HepG2 (cell line): Measurements from ENCODE around the gene GNPNAT1. TPM values are rescaled to one million over a fixed set of nuclear protein-coding genes. Genes with fewer than 3 reads are reported as not detected.

Experiments
- ATAC-seq: fragments of 200-7000 bp; cut with Tn5 transposase; 3 replicates; pipeline ENCODE4 v1.9.1; 2020; ENCODE audit warnings: mild to moderate bottlenecking, moderate library complexity
- Bru-seq: library from RNA; stranded (reverse); fragments of 400-500 nt; gene quantifications from one replicate; lab custom pipeline; 2021; lab: Mats Ljungman, UMichigan
- BruChase-seq, 2 experiments: library from RNA; stranded (reverse); fragments of 400-500 nt; gene quantifications; one replicate each; lab custom pipeline; 2021; lab: Mats Ljungman, UMichigan
- BruUV-seq: library from RNA; stranded (reverse); fragments of 400-500 nt; replicated peaks from 2 replicates; lab custom pipeline; 2021; lab: Mats Ljungman, UMichigan
- CTCF ChIA-PET: fragments of 300-600 bp; formaldehyde crosslinking; extraction: SDS; loops from one replicate; lab custom pipeline; 2021; ENCODE audit warnings: low total read pairs, inconsistent platforms, low intra/inter-chr PET ratio; lab: Yijun Ruan, JAX
- POLR2A ChIA-PET: fragments of 350-600 bp; sonication (Branson Sonifier 250); formaldehyde crosslinking; loops from one replicate; lab custom pipeline; 2020; ENCODE audit warnings: antibody characterized with exemption, inconsistent platforms; lab: Yijun Ruan, JAX
- DNase-seq: peaks from one replicate; pipeline ENCODE4 v3.0.0-alpha.2; 2015; ENCODE audit warnings: low spot score
- FAIRE-seq: peaks from 3 replicates; lab custom pipeline; 2011; peaks lifted over from hg19 to GRCh38; lab: Jason Lieb, UNC
- H2AFZ ChIP-seq: one replicate; pipeline ENCODE4 v1.6.1; 2011; ENCODE audit warnings: low read length, inconsistent platforms
- H3K27ac ChIP-seq: fragments of 300-600 bp; 3 replicates; pipeline ENCODE4 v1.8.0; 2011; ENCODE audit warnings: mixed run types, mild to moderate bottlenecking, mixed read lengths, low read length, inconsistent platforms; ENCODE audit not compliant: insufficient read depth; ENCODE audit errors: extremely low read length
- H3K27me3 ChIP-seq, 2 experiments: fragments of 200-600 bp in 1 of 2; 2 replicates in 1 of 2; 3 replicates in 1 of 2; pipeline versions ENCODE4 v1.6.0 to v1.8.0; 2011; ENCODE audit warnings: low read length in 2 of 2, mild to moderate bottlenecking in 2 of 2, moderate library complexity in 2 of 2, inconsistent platforms in 1 of 2; ENCODE audit not compliant: insufficient read depth in 2 of 2, control insufficient read depth in 1 of 2
- H3K36me3 ChIP-seq, 2 experiments: fragments of 200-600 bp in 1 of 2; replicated peaks in 1 of 2; 2 replicates in 1 of 2; 3 replicates in 1 of 2; pipeline versions ENCODE4 v1.5.1 to v1.8.0; 2011; ENCODE audit warnings: low read length in 2 of 2, inconsistent platforms in 1 of 2; ENCODE audit not compliant: insufficient read depth in 2 of 2, control insufficient read depth in 1 of 2
- H3K4me1 ChIP-seq: 2 replicates; pipeline ENCODE4 v1.5.1; 2012; ENCODE audit warnings: low read length, inconsistent platforms; ENCODE audit not compliant: insufficient read depth
- H3K4me2 ChIP-seq: 2 replicates; pipeline ENCODE4 v1.6.0; 2011; ENCODE audit warnings: low read depth, low read length, inconsistent platforms
- H3K4me3 ChIP-seq, 3 experiments: fragments of 200-600 bp in 1 of 3; sonication (generic), shearing (Covaris generic) in 1 of 3; replicated peaks in 1 of 3; 2 replicates each; pipeline ENCODE4 v1.5.1; 2011 to 2016; ENCODE audit warnings: low read length in 3 of 3, inconsistent platforms in 2 of 3, low read depth in 2 of 3, mild to moderate bottlenecking in 2 of 3, control low read depth in 1 of 3, mixed read lengths in 1 of 3; ENCODE audit not compliant: insufficient read depth in 1 of 3
- H3K79me2 ChIP-seq: one replicate; pipeline ENCODE4 v1.6.1; 2011; ENCODE audit warnings: low read length, inconsistent platforms; ENCODE audit not compliant: insufficient read depth
- H3K9ac ChIP-seq: 2 replicates; pipeline ENCODE4 v1.6.0; 2011; ENCODE audit warnings: mild to moderate bottlenecking, low read depth, low read length, inconsistent platforms; ENCODE audit not compliant: insufficient read depth
- H3K9me3 ChIP-seq: 2 replicates; pipeline ENCODE4 v1.5.1; 2012; ENCODE audit warnings: mild to moderate bottlenecking, low read length
- H4K20me1 ChIP-seq: 2 replicates; pipeline ENCODE4 v1.6.0; 2011; ENCODE audit warnings: inconsistent platforms, mild to moderate bottlenecking, low read length, moderate library complexity; ENCODE audit not compliant: insufficient read depth
- GTF2F1 ChIP-seq: fragments of 150-350 bp; IDR thresholded peaks from 2 replicates; pipeline ENCODE4 v1.6.1; 2014; ENCODE audit warnings: low read length
- HNRNPL ChIP-seq: fragments of 200-400 bp; formaldehyde crosslinking; IDR thresholded peaks from 2 replicates; pipeline ENCODE4 v1.6.1; 2017; ENCODE audit warnings: mild to moderate bottlenecking, low read depth, low read length
- IRX3 ChIP-seq: sonication (generic); formaldehyde crosslinking; IDR thresholded peaks from 2 replicates; pipeline ENCODE4 v1.8.1; 2023; ENCODE audit warnings: mild to moderate bottlenecking, low read depth, missing genetic modification reagents, borderline replicate concordance
- NFATC3 ChIP-seq: sonication (generic); formaldehyde crosslinking; IDR thresholded peaks from 2 replicates; pipeline ENCODE4 v1.5.1; 2020; ENCODE audit warnings: mild to moderate bottlenecking, missing genetic modification reagents
- RORA ChIP-seq: sonication (generic); formaldehyde crosslinking; IDR thresholded peaks from 2 replicates; pipeline ENCODE4 v1.5.0; 2020; ENCODE audit warnings: mild to moderate bottlenecking, missing genetic modification reagents, moderate library complexity
- SMC3 ChIP-seq: IDR thresholded peaks from 2 replicates; pipeline ENCODE4 v1.6.1; 2011; ENCODE audit warnings: low read length, improper control_type of control experiment
- ZNF446 ChIP-seq: sonication (generic); formaldehyde crosslinking; IDR thresholded peaks from 2 replicates; pipeline ENCODE4 v1.5.0; 2020; ENCODE audit warnings: mild to moderate bottlenecking, missing genetic modification reagents
- ZNF496 ChIP-seq: sonication (generic); formaldehyde crosslinking; IDR thresholded peaks from 2 replicates; pipeline ENCODE4 v1.8.1; 2023; ENCODE audit warnings: mild to moderate bottlenecking, moderate library complexity, missing genetic modification reagents; ENCODE audit not compliant: insufficient replicate concordance
- ZNF556 ChIP-seq: sonication (generic); formaldehyde crosslinking; IDR thresholded peaks from 2 replicates; pipeline ENCODE4 v1.4.0; 2020; ENCODE audit warnings: mild to moderate bottlenecking, missing genetic modification reagents, borderline replicate concordance
- ZNF619 ChIP-seq: sonication (generic); formaldehyde crosslinking; IDR thresholded peaks from 2 replicates; pipeline ENCODE4 v1.4.0; 2020; ENCODE audit warnings: mild to moderate bottlenecking, missing genetic modification reagents
- ZNF720 ChIP-seq: sonication (generic); formaldehyde crosslinking; IDR thresholded peaks from 2 replicates; pipeline ENCODE4 v1.4.0; 2020; ENCODE audit warnings: missing genetic modification reagents
- ZNF75D ChIP-seq: sonication (generic); formaldehyde crosslinking; IDR thresholded peaks from 2 replicates; pipeline ENCODE4 v1.8.1; 2023; ENCODE audit warnings: missing genetic modification reagents, mild to moderate bottlenecking, borderline replicate concordance
- ZNF768 ChIP-seq: sonication (generic); formaldehyde crosslinking; IDR thresholded peaks from 2 replicates; pipeline ENCODE4 v1.4.0; 2020; ENCODE audit warnings: missing genetic modification reagents
- ZSCAN31 ChIP-seq: sonication (generic); formaldehyde crosslinking; IDR thresholded peaks from 2 replicates; pipeline ENCODE4 v1.5.0; 2020; ENCODE audit warnings: low read depth, mild to moderate bottlenecking, missing genetic modification reagents
- WGBS: methylation state at CpG from one replicate; pipeline ENCODE4 v1.1.6; 2017; ENCODE audit warnings: low lambda C conversion rate; 5-methylcytosine and 5-hydroxymethylcytosine counted together
- in situ Hi-C: cut with HindIII; loops from 2 replicates; pipeline ENCODE4 v1.10.0; 2017; ENCODE audit warnings: low pct_unique_long_range_greater_than_20kb; ENCODE audit not compliant: extremely low pct_ligation_motif_present
- intact Hi-C: fragments of 100-400 bp; cut with micrococcal nuclease; formaldehyde crosslinking; loops from one replicate; pipeline ENCODE4 v1.10.0; 2022; ENCODE audit not compliant: unreplicated experiment
- long read RNA-seq, 2 experiments: library from RNA in 1 of 2; library from polyadenylated mRNA in 1 of 2; stranded (forward) in 1 of 2; unstranded in 1 of 2; transcript quantifications; one replicate each; pipeline ENCODE4 v2.0.0, GENCODE V29; 2019 to 2022
- polyA minus RNA-seq, 3 experiments: library from RNA; depleted of rRNA, polyadenylated mRNA; stranded (reverse); fragments of >200 nt; gene quantifications; 2 replicates each; pipeline ENCODE4 v1.2.3, GENCODE V29; 2011; ENCODE audit warnings: low replicate concordance in 1 of 3
- polyA plus RNA-seq, 8 experiments: library from polyadenylated mRNA; depleted of rRNA in 3 of 8; stranded (reverse) in 7 of 8; unstranded in 1 of 8; fragments of >200 nt; fragmentation: Illumina TruSeq in 4 of 8; extraction: Trizol in 4 of 8; gene quantifications; 2 replicates each; pipeline versions ENCODE4 v1.2.1 to v1.2.3, GENCODE V29; 2011 to 2016; ENCODE audit warnings: low read depth in 4 of 8, missing spikeins in 1 of 8, mixed read lengths in 1 of 8; ENCODE audit not compliant: insufficient read depth in 1 of 8
- total RNA-seq, 5 experiments: library from RNA; depleted of rRNA; stranded (reverse); fragments of >200 nt; fragmentation: Illumina TruSeq; extraction: Trizol; gene quantifications; 2 replicates each; pipeline ENCODE4 v1.2.3, GENCODE V29; 2016; ENCODE audit warnings: low read depth in 1 of 5
- TF ChIP-seq, protein P1 (sequence below): sonication (generic); formaldehyde crosslinking; IDR thresholded peaks from 2 replicates; pipeline ENCODE4 v1.4.0; 2020; ENCODE audit warnings: missing genetic modification reagents, mild to moderate bottlenecking, borderline replicate concordance

GNPNAT1 gene
- total RNA-seq (2016; rRNA removed; fragmentation: Illumina TruSeq; extraction: Trizol) (54.9 and 89.6 TPM in 2 replicates), polyA plus RNA-seq (2011; rRNA removed) (28.6 and 38.3 TPM in 2 replicates), polyA minus RNA-seq (2011; rRNA and poly(A)+ RNA removed; ENCODE audit: low replicate concordance) (25.8 and 48.5 TPM in 2 replicates), Bru-seq, nascent RNA (percentile 90 among the genes with signal in this experiment), BruChase-seq, experiment 1, labeled RNA remaining after a 6-hour chase (percentile 95 among the genes with signal in this experiment), BruChase-seq, experiment 2, labeled RNA remaining after a 2-hour chase (percentile 93 among the genes with signal in this experiment)
- 14.3 and 18.1 TPM in 2 replicates for total RNA-seq (2016; cell fraction: cytosol; rRNA removed; fragmentation: Illumina TruSeq; extraction: Trizol; ENCODE audit: low read depth)
- 55.8 and 86.2 TPM in 2 replicates for total RNA-seq (2016; cell fraction: insoluble cytoplasmic fraction; rRNA removed; fragmentation: Illumina TruSeq; extraction: Trizol)
- 41.0 and 43.6 TPM in 2 replicates for total RNA-seq (2016; cell fraction: membrane; rRNA removed; fragmentation: Illumina TruSeq; extraction: Trizol)
- total RNA-seq (2016; cell fraction: nucleus; rRNA removed; fragmentation: Illumina TruSeq; extraction: Trizol), result 28.5 and 31.1 TPM in 2 replicates
- 24.4 and 32.3 TPM in 2 replicates for polyA plus RNA-seq (2011; cell fraction: cytosol; rRNA removed)
- 6.7 and 12.7 TPM in 2 replicates for polyA plus RNA-seq (2011; cell fraction: nucleus; rRNA removed)
- polyA plus RNA-seq (2012), result 36.3 and 47.9 TPM in 2 replicates
- polyA plus RNA-seq (2016; cell fraction: cytosol; fragmentation: Illumina TruSeq; extraction: Trizol; ENCODE audit: low read depth), result 23.3 and 26.6 TPM in 2 replicates
- polyA plus RNA-seq (2016; cell fraction: insoluble cytoplasmic fraction; fragmentation: Illumina TruSeq; extraction: Trizol; ENCODE audit: low read depth), result 113 and 116 TPM in 2 replicates
- polyA plus RNA-seq (2016; cell fraction: membrane; fragmentation: Illumina TruSeq; extraction: Trizol; ENCODE audit: low read depth), result 44.1 and 47.6 TPM in 2 replicates
- polyA plus RNA-seq (2016; cell fraction: nucleus; fragmentation: Illumina TruSeq; extraction: Trizol; ENCODE audit: insufficient read depth, low read depth), result 46.0 and 46.3 TPM in 2 replicates
- polyA minus RNA-seq (2011; cell fraction: cytosol; rRNA and poly(A)+ RNA removed), result 21.1 and 27.0 TPM in 2 replicates
- 29.3 and 34.5 TPM in 2 replicates for polyA minus RNA-seq (2011; cell fraction: nucleus; rRNA and poly(A)+ RNA removed)
- long read RNA-seq, experiment 1, transcript GNPNAT1-201 (6 exons, 3,860 nt), result major isoform, 42 of 55 reads
- long read RNA-seq, experiment 1, partial matches to known transcripts, result 4 of 55 reads
- long read RNA-seq, experiment 1, other reads (novel, unspliced or antisense), result 6 of 55 reads
- long read RNA-seq, experiment 2, transcript GNPNAT1-201 (6 exons, 3,860 nt), result major isoform, 17 of 109 reads
- long read RNA-seq, experiment 2, partial matches to known transcripts, result 3 of 109 reads
- long read RNA-seq, experiment 2, other reads (novel, unspliced or antisense), result 88 of 109 reads

DNA sequence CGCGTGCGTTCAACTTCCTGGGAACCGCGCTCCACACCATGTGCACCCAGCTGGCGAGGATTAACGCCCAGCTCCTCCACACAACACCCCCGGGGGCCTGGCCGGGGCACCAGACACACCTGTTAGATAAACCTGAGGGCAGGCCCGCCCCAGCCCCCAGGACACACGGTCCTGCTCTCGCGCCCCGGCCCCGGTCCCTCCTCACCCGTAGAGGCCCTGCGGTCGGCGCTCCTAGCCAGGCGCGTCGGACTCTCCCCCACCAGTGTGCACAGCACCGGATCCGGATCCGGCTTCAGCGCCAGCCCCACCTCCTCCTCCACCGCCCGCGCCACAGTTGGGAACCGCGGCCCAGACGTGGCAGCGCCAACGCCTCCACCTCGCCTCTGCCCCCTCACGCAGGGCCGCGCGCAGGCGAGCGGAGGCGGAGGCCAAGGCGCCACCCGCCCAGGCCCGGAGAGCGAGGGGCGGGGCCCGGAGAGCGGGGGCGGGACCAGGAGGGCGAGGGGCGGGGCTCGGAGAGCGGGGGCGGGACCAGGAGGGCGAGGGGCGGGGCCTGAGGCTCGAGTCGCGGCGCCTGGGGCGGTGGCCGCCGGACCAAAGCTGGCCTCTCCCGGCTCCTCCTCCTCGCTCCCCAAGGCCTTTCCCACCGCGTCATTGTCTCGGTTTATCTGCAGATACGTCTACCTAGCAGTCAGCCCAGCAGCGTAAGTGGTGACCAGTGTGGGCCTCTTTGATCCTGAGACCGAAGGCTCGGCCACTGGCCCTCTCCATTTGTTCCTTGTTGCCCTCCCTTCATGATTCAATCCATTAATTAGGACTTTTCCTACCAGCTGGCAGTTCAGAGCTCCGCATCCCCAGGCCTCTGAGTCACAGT is at the start of gene GNPNAT1:
GNPNAT1 (minus strand) TSS at position 385 of the 874 bp plus-strand sequence. CDS start 6,957 bp downstream, outside the sequence.
- peak within 1 kb of the TSS; percentile 65 to 90 (median 88) for H3K4me3 ChIP-seq
- ATAC-seq, result peak; percentile 95
- peak; percentile 88 for DNase-seq
- no peak for FAIRE-seq
- WGBS, result under 1% methylated on average over 18 of the region's 74 CpGs
- ChIA-PET POLR2A (interaction anchor here (0.5 to 4.3 kb wide), 21 partner anchors 9 to 239 kb away, joined by 3 to 27 read pairs (median 4); partner anchors contain the start of genes ERO1A, GPR137C, PSMC6 and STYX), CTCF (no interaction called here)
- peak within 1 kb of the TSS; percentile 90 for H3K27ac ChIP-seq
- in situ Hi-C loops (no loop called here), intact Hi-C loops (loop anchor here (1.0 to 2.0 kb wide), 2 partner anchors 30 to 61 kb away; partner anchors contain the start of gene STYX)
- peak within 1 kb of the TSS; percentile 84 for H3K4me2 ChIP-seq
- peak within 1 kb of the TSS; percentile 83 for H3K9ac ChIP-seq
- peaks cover 49% of the 10 kb centered on the region for H3K4me1 ChIP-seq
- no TSS peak for BruUV-seq
- H3K27me3 ChIP-seq, result no peaks in the 10 kb centered on the region; a peak in 2 of 5 replicates
- H2AFZ ChIP-seq, result peak within 1 kb of the TSS; percentile 89
- H4K20me1 ChIP-seq, result peaks cover 16% of the 10 kb centered on the region; the same call in 1 of the 2 replicates
- H3K9me3 ChIP-seq, result no peaks in the 10 kb centered on the region
- peaks cover 47% of the 10 kb centered on the region for H3K79me2 ChIP-seq
- 0 out of 5 replicates have a peak, but pooled peaks cover 0 to 4% of the 10 kb centered on the region in 2 experiments for H3K36me3 ChIP-seq
- peak; percentile 66 for TF ChIP-seq ZNF446 (CRISPR knock-in tag)
- TF ChIP-seq, protein P1, sequence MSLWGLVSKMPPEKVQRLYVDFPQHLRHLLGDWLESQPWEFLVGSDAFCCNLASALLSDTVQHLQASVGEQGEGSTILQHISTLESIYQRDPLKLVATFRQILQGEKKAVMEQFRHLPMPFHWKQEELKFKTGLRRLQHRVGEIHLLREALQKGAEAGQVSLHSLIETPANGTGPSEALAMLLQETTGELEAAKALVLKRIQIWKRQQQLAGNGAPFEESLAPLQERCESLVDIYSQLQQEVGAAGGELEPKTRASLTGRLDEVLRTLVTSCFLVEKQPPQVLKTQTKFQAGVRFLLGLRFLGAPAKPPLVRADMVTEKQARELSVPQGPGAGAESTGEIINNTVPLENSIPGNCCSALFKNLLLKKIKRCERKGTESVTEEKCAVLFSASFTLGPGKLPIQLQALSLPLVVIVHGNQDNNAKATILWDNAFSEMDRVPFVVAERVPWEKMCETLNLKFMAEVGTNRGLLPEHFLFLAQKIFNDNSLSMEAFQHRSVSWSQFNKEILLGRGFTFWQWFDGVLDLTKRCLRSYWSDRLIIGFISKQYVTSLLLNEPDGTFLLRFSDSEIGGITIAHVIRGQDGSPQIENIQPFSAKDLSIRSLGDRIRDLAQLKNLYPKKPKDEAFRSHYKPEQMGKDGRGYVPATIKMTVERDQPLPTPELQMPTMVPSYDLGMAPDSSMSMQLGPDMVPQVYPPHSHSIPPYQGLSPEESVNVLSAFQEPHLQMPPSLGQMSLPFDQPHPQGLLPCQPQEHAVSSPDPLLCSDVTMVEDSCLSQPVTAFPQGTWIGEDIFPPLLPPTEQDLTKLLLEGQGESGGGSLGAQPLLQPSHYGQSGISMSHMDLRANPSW, result 0 out of 2 replicates have a peak, but pooled peaks have one; percentile 26
- TF ChIP-seq RORA (CRISPR knock-in tag), result no peak
- peak; percentile 79 for TF ChIP-seq ZSCAN31 (CRISPR knock-in tag)
- peak; percentile 69; the same call in 1 of the 2 replicates for TF ChIP-seq HNRNPL
- TF ChIP-seq ZNF619, result no peak
- peak; percentile 90 for TF ChIP-seq ZNF768 (CRISPR knock-in tag)
- TF ChIP-seq ZNF496 (CRISPR knock-in tag), result no peak
- TF ChIP-seq NFATC3, result no peak
- peak; percentile 81 for TF ChIP-seq IRX3 (CRISPR knock-in tag)
- TF ChIP-seq ZNF556 (CRISPR knock-in tag), result peak; percentile 83; the same call in 1 of the 2 replicates
- TF ChIP-seq ZNF75D (CRISPR knock-in tag), result no peak
- TF ChIP-seq SMC3, result no peak
- TF ChIP-seq GTF2F1, result no peak
- TF ChIP-seq ZNF720 (CRISPR knock-in tag), result 0 out of 2 replicates have a peak, but pooled peaks have one; percentile 26
